CD8-positive, alpha-beta memory T cell (primary cell): Measurements from ENCODE around the gene ABCA1. TPM values are rescaled to one million over a fixed set of nuclear protein-coding genes. Genes with fewer than 3 reads are reported as not detected.
"Not testable (repeated sequence)": the region's sequence is repeated elsewhere in the genome, so short reads cannot be mapped to it uniquely, and the experiment has no call there.

Experiments
- CTCF ChIA-PET: fragments of 350-600 bp; sonication (Branson Sonifier 250); formaldehyde crosslinking; loops from one replicate; lab custom pipeline; 2021; ENCODE audit warnings: antibody characterized with exemption; lab: Charles Lee
- POLR2A ChIA-PET: fragments of 350-600 bp; sonication (Branson Sonifier 250); formaldehyde crosslinking; loops from one replicate; lab custom pipeline; 2021; ENCODE audit warnings: antibody characterized with exemption; lab: Charles Lee
- DNase-seq, 5 donors: peaks; one replicate each; pipeline versions ENCODE4 v3.0.0 to v3.0.0-alpha.2; 2020 to 2022; ENCODE audit warnings: mixed read lengths in 1 of 5
- H3K27ac ChIP-seq: one replicate; pipeline ENCODE4 v1.7.0; 2013; ENCODE audit warnings: low read depth, mild to moderate bottlenecking, low read length, moderate library complexity
- H3K27me3 ChIP-seq: 2 replicates; pipeline ENCODE4 v1.7.0; 2013; ENCODE audit warnings: low read length, mild to moderate bottlenecking; ENCODE audit not compliant: insufficient read depth, poor library complexity, severe bottlenecking
- H3K36me3 ChIP-seq: 2 replicates; pipeline ENCODE4 v1.7.0; 2013; ENCODE audit warnings: mild to moderate bottlenecking, low read length, moderate library complexity; ENCODE audit not compliant: insufficient read depth
- H3K4me1 ChIP-seq: 2 replicates; pipeline ENCODE4 v1.7.0; 2013; ENCODE audit warnings: mild to moderate bottlenecking, low read length, moderate library complexity; ENCODE audit not compliant: insufficient read depth
- H3K4me3 ChIP-seq: 2 replicates; pipeline ENCODE4 v1.7.0; 2013; ENCODE audit warnings: mild to moderate bottlenecking, low read length
- H3K9me3 ChIP-seq: 2 replicates; pipeline ENCODE4 v1.7.0; 2013; ENCODE audit warnings: mild to moderate bottlenecking, low read length
- H3K27ac Mint-ChIP-seq, 8 donors: one replicate each; pipeline ENCODE4 v1.8.0; 2020 to 2021; ENCODE audit warnings: mixed read lengths in 8 of 8, mild to moderate bottlenecking in 6 of 8, inconsistent platforms in 3 of 8, moderate library complexity in 3 of 8
- H3K27me3 Mint-ChIP-seq, 2 donors: one replicate each; pipeline ENCODE4 v1.8.0; 2020 to 2021; ENCODE audit warnings: mixed read lengths in 2 of 2, mild to moderate bottlenecking in 1 of 2, moderate library complexity in 1 of 2
- H3K36me3 Mint-ChIP-seq, 3 donors: one replicate each; pipeline ENCODE4 v1.8.0; 2020 to 2021; ENCODE audit warnings: mixed read lengths in 3 of 3, inconsistent platforms in 1 of 3, mild to moderate bottlenecking in 1 of 3
- H3K4me1 Mint-ChIP-seq, 3 donors: one replicate each; pipeline ENCODE4 v1.8.0; 2020 to 2021; ENCODE audit warnings: mixed read lengths in 3 of 3, inconsistent platforms in 1 of 3, mild to moderate bottlenecking in 1 of 3
- H3K4me3 Mint-ChIP-seq, 7 donors: one replicate each; pipeline ENCODE4 v1.8.0; 2020 to 2021; ENCODE audit warnings: mixed read lengths in 7 of 7, mild to moderate bottlenecking in 6 of 7, moderate library complexity in 4 of 7, inconsistent platforms in 2 of 7
- H3K9me3 Mint-ChIP-seq, 5 donors: one replicate each; pipeline ENCODE4 v1.8.0; 2020 to 2022; ENCODE audit warnings: mixed read lengths in 5 of 5, mild to moderate bottlenecking in 3 of 5, moderate library complexity in 2 of 5, inconsistent platforms in 1 of 5
- polyA plus RNA-seq: library from polyadenylated mRNA; unstranded; fragments of 300-500 nt; fragmentation: Illumina TruSeq; gene quantifications from one replicate; pipeline ENCODE4 v1.2.3, GENCODE V29; 2021
- total RNA-seq, 2 experiments: library from RNA; stranded (reverse); gene quantifications; one replicate each; pipeline ENCODE4 v1.2.3, GENCODE V29; 2021

ABCA1 gene
- total and polyA plus RNA-seq, 3 experiments from 2014 or later: 0.83 to 0.89 TPM; not detected in 1

DNA sequence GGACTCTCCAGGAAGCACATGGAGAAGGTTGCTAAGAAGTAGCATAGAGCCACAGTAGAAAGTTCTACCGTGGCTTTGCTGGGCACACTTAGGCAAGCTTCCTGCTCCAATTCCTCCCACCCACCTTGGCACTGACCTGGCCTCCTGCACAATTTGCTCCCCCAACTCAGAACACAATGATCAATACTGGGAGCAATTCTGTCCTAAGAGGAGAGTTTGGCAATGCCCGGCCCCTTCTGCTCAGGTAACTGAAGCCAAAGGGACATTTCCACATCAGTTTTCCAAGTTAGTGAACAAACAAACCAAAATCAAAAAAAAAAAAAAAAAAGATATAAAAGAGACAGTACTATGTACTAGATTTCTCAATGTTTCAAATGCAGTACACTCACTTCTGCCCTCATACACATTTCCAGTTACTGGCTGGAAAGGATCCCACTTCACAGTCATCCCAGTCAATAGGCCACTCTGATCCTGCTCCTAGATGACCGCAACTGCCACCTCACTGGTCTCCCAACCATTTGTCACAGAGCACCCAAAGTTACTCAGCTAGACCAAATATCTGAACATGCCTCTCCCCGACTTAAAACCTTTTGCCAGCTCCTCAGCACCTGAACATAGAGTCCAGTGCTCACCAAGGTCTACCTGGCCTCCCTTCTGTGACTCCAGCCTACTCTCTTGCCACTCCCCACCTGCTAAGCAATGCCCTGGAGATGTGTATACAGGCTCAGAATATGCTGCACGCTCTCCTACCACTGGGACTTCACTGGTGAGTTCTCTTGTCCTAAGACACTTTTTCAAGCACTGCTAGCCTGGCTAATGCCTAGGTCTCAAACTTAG, 21.3 kb downstream of the ABCA1 start:
- Histone ChIP-seq H3K9me3 (no peaks in the 10 kb centered on the region), H3K36me3 (no peaks in the 10 kb centered on the region), H3K4me1 (no peaks in the 10 kb centered on the region), H3K4me3 (no peak overlapping the region), H3K27me3 (no peaks in the 10 kb centered on the region), H3K27ac (no peak overlapping the region)
- H3K4me3 Mint-ChIP-seq: no peak overlapping the region
- CTCF ChIA-PET: no interaction called here
- DNase-seq: no peak
- no peaks in the 10 kb centered on the region for H3K9me3 Mint-ChIP-seq
- peaks cover 4 to 15% (median 8%) of the 10 kb centered on the region in 3 donors for H3K4me1 Mint-ChIP-seq
- POLR2A ChIA-PET: no interaction called here
- H3K36me3 Mint-ChIP-seq: no peaks in the 10 kb centered on the region
- peaks cover 7 to 11% of the 10 kb centered on the region in 2 donors for H3K27me3 Mint-ChIP-seq
- H3K27ac Mint-ChIP-seq: no peak overlapping the region

DNA sequence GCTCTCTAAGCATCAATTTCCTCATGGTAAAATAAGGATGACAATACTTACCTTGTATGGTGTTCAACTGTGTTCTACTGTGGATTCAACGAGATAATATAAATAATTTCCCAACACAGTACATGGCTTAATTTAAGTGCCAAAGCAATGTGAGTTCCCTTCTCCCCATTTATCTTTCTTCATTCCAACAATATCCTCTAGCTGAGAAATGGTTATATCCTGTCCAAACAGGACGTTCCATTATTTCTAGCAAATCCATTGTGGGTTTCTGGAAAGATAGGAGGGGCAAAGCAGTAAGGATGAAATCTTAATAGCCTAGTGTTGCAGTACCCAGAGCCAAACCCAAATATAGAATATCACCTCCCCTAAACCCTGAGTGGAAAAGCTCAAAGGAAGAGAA, 22.0 kb downstream of the ABCA1 start:
- POLR2A ChIA-PET: no interaction called here

DNA sequence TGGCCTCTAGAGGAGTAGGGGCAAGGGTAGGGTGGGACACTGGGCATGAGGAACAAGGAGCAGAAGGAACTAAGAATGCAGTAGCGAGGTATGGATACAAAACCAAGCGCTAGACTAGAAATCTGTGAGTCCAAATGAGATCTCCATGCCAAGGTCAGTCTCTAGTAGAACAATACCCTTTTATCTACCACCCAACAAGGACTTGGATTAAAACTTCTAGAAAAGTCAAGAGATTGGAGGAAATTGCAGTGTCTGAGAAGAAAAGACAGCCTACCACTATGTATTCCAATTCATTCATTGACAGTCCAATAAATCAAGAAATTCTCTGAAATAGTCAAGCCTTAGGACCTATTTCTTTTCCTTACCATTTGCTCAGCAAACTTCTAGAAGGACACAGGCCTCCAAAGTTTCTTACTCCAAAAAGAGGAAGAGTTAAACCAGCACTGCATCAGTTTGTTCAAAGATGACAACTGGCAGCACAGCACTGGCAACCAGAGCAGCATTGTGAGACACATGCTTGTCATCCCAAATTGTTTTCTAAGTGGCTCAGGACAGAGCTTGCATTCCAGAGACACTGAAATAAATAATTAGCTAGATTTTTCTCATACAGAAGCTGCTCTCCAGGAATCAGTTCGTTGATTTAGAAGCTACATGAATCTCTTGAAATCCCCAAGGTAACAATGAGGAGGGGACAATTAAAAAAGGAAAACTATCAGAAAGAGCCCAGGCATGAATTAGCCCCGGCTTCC, 22.6 kb downstream of the ABCA1 start:
- Mint-ChIP-seq H3K9me3 (no peaks in the 10 kb centered on the region), H3K27me3 (peaks cover 9 to 11% of the 10 kb centered on the region in 2 donors), H3K4me1 (peaks cover 4 to 15% (median 8%) of the 10 kb centered on the region in 3 donors), H3K4me3 (no peak overlapping the region), H3K36me3 (no peaks in the 10 kb centered on the region), H3K27ac (no peak overlapping the region)
- Histone ChIP-seq H3K36me3 (no peaks in the 10 kb centered on the region), H3K4me3 (no peak overlapping the region), H3K27ac (no peak overlapping the region), H3K9me3 (no peaks in the 10 kb centered on the region), H3K27me3 (no peaks in the 10 kb centered on the region), H3K4me1 (no peaks in the 10 kb centered on the region)
- DNase-seq: no peak
- POLR2A ChIA-PET: no interaction called here
- CTCF ChIA-PET: interaction anchor here (0.7 kb wide), 1 partner anchor 385 kb away, joined by 3 read pairs; no protein-coding TSS in a partner anchor

More for the DNA sequence above, 22.0 kb downstream of the ABCA1 start:
- DNase-seq: no peak
- peaks cover 4 to 15% (median 8%) of the 10 kb centered on the region in 3 donors for H3K4me1 Mint-ChIP-seq
- peaks cover 7 to 11% of the 10 kb centered on the region in 2 donors for H3K27me3 Mint-ChIP-seq
- no peaks in the 10 kb centered on the region for H3K27me3 ChIP-seq
- H3K4me3 ChIP-seq: no peak overlapping the region
- no peaks in the 10 kb centered on the region for H3K4me1 ChIP-seq
- H3K9me3 ChIP-seq: no peaks in the 10 kb centered on the region
- no peak overlapping the region for H3K4me3 Mint-ChIP-seq
- H3K9me3 Mint-ChIP-seq: no peaks in the 10 kb centered on the region
- CTCF ChIA-PET: no interaction called here
- no peak overlapping the region for H3K27ac Mint-ChIP-seq
- no peak overlapping the region for H3K27ac ChIP-seq
- no peaks in the 10 kb centered on the region for H3K36me3 Mint-ChIP-seq
- no peaks in the 10 kb centered on the region for H3K36me3 ChIP-seq

DNA sequence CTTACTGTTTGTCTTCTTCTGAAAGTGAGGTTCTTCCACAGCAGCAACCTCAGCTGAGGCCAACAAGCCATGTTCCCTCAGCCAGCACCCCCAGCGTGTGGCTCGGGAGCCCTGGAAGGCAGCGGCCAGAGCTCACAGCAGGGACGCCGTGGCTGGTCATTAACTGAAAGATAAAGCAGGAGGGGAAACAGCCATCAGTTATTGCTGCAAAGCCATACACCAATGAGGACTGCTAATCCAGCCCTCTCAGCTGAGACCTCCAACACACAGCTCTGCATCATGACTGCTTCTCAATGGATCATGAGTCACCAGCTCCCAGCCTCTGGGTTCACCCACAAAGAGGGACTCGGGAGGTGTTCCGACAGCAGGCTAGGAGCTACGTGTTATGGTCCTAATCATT, 24.3 kb downstream of the ABCA1 start:
- no peaks in the 10 kb centered on the region for H3K27me3 ChIP-seq
- H3K9me3 ChIP-seq: no peaks in the 10 kb centered on the region
- Mint-ChIP-seq H3K27ac (no peak overlapping the region), H3K27me3 (peaks cover 11% of the 10 kb centered on the region in 2 donors), H3K4me1 (no peaks in the 10 kb centered on the region), H3K4me3 (no peak overlapping the region), H3K9me3 (no peaks in the 10 kb centered on the region), H3K36me3 (no peaks in the 10 kb centered on the region)
- ChIA-PET POLR2A (no interaction called here), CTCF (no interaction called here)
- H3K36me3 ChIP-seq: no peaks in the 10 kb centered on the region
- H3K4me3 ChIP-seq: no peak overlapping the region
- H3K27ac ChIP-seq: no peak overlapping the region
- no peaks in the 10 kb centered on the region for H3K4me1 ChIP-seq
- no peak for DNase-seq

DNA sequence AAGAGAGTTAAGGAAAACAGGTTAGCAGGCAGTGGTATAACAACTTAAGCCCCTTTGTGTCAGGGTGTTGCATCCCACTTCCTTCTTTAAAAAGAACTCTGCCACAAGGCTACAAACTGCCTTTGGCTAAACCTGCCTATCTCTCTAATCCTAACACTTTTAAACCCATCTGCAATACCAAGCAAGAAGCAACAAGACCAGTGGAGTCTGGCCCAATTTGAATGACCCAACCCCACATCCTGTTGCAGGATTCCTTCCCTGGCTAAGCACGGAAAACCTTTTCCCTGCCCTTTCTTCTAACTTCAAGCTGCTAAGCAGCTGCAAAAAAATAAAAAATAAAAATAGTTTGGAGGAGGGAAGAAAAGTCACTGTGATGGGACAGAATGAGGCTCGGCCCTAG, 27.1 kb downstream of the ABCA1 start:
- ChIA-PET POLR2A (no interaction called here), CTCF (no interaction called here)
- H3K4me3 Mint-ChIP-seq: no peak overlapping the region
- Histone ChIP-seq H3K36me3 (no peaks in the 10 kb centered on the region), H3K4me1 (no peaks in the 10 kb centered on the region), H3K4me3 (no peak overlapping the region), H3K9me3 (no peaks in the 10 kb centered on the region), H3K27me3 (no peaks in the 10 kb centered on the region), H3K27ac (no peak overlapping the region)
- H3K36me3 Mint-ChIP-seq: no peaks in the 10 kb centered on the region
- no peak for DNase-seq
- no peak overlapping the region for H3K27ac Mint-ChIP-seq
- H3K9me3 Mint-ChIP-seq: no peaks in the 10 kb centered on the region
- peaks cover under 1 to 9% of the 10 kb centered on the region in 2 donors for H3K27me3 Mint-ChIP-seq
- no peaks in the 10 kb centered on the region for H3K4me1 Mint-ChIP-seq

DNA sequence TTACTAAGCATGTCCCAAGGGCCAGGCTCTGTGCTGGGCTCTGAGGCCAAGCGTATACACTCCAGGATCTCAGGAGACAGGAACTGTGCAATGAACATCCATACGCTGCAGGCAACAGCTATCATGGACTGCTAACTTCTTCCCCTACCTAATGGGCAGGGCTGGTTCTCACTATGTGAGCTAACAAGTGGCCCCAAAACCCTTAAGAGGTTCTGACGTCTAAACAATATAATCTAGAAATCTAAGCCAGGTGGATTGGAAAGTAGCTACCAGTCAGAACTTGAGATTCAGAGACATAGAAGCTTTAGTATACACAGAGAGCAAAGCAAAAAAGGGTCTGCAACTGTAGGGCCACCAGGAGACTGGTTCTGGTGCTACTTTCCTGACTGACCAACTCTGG, 27.6 kb downstream of the ABCA1 start:
- POLR2A ChIA-PET: no interaction called here
- Mint-ChIP-seq H3K4me3 (no peak overlapping the region), H3K27ac (no peak overlapping the region), H3K9me3 (no peaks in the 10 kb centered on the region), H3K27me3 (peaks cover 0 to 9% of the 10 kb centered on the region in 2 donors), H3K36me3 (no peaks in the 10 kb centered on the region), H3K4me1 (no peaks in the 10 kb centered on the region)
- Histone ChIP-seq H3K27ac (no peak overlapping the region), H3K4me1 (no peaks in the 10 kb centered on the region), H3K27me3 (no peaks in the 10 kb centered on the region), H3K9me3 (no peaks in the 10 kb centered on the region), H3K36me3 (no peaks in the 10 kb centered on the region), H3K4me3 (no peak overlapping the region)
- no peak for DNase-seq
- CTCF ChIA-PET: no interaction called here

DNA sequence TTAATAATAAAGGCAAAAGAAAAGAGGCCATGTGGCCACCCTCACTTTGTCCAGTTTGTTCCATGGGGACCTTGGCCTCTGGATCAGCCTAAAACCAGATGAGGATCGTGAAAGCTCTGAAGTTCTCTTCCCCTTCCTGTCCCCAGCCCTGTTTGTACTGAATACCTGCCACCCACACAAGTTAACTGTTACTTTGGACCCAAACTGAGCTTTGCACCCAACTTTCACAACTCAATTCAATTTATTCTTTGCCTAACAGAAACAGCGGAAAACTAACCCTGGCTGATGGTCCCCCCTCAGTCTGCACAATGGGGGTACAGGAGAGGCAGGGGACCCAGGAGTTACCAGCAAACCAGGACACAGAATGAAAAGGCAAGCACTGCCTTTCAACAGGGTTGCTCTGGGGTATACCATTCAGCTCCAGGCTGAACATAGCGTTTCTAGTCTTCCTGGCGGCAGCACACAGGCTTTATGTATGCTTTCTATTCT, 28.2 kb downstream of the ABCA1 start:
- ChIA-PET POLR2A (no interaction called here), CTCF (no interaction called here)
- Mint-ChIP-seq H3K27me3 (peaks cover 0 to 9% of the 10 kb centered on the region in 2 donors), H3K36me3 (no peaks in the 10 kb centered on the region), H3K4me1 (no peaks in the 10 kb centered on the region), H3K27ac (peak overlapping the region in 1 of 8 donors; percentile 58), H3K9me3 (no peaks in the 10 kb centered on the region), H3K4me3 (no peak overlapping the region)
- no peaks in the 10 kb centered on the region for H3K27me3 ChIP-seq
- no peak for DNase-seq
- no peak overlapping the region for H3K4me3 ChIP-seq
- H3K27ac ChIP-seq: no peak overlapping the region
- H3K9me3 ChIP-seq: no peaks in the 10 kb centered on the region
- no peaks in the 10 kb centered on the region for H3K36me3 ChIP-seq
- H3K4me1 ChIP-seq: no peaks in the 10 kb centered on the region

DNA sequence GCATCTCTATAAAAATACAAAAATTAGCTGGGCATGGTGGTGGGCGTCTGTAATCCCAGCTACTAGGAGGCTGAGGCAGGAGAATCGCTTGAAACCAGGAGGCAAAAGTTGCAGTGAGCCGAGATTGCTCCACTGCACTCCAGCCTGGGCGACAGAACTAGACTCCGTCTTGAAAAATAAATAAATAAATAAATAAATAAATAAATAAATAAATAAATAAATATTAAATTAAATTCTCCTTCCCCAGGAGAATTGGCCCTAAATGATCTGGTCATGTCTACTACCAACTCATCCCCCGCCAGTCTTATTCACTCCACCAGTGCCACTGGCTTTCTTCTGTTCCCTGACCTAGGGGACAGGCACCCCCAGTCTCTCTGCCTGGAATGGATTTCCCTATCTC, 29.6 kb downstream of the ABCA1 start:
- H3K36me3 Mint-ChIP-seq, H3K36me3 ChIP-seq, H3K27me3 ChIP-seq, H3K4me1 ChIP-seq, H3K9me3 ChIP-seq, CTCF ChIA-PET, POLR2A ChIA-PET, H3K27ac ChIP-seq, H3K27ac Mint-ChIP-seq, H3K9me3 Mint-ChIP-seq, H3K4me3 ChIP-seq, H3K27me3 Mint-ChIP-seq, DNase-seq, H3K4me3 Mint-ChIP-seq, H3K4me1 Mint-ChIP-seq: not testable (repeated sequence)
